ENCODE results near the gene OPCML.

Gene OPCML

DNA sequence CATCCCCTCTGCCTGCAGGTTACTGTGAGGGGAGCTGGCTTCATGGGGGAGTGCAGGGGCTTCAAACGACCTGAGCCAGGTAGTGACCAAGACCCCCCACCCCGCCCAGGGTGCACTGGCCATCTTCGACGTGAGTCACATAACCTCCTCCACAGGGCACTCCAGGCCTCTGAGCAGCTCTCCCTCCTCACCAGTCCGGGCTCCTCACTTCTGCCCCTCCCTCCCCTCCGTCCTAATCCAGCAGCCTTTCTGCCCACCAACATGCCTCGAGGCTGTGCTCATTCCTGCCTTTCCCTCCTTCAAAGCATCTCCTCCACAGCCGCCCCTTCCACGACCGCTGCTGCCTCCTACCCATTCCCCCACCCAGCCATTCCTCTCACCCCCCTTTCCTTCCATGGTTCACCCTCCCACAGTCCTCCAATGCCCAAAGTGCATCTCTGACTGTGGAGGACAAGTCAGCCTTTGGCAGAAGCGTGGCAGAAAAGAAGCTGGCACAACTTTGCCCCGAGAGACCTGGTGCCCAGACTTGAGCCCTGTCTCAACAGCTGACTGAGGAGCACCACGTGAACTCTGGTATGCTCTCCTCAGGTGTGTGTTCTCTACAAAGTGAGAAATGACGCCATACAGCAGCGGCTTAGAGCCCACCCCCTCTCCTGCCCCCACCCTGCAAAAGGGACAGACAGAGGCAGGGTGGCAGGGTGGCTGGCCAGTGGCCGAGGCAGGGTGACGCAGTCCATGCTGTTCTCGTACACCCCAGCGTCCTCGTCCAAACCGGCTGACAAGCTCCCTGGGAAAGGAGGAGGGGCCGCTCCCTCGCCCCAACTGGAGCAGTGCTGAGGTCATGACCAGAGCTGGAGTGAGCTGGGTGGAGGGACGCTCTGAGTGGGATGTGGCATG, 30.4 kb downstream of the OPCML start:
- DNase-seq: no peak

DNA sequence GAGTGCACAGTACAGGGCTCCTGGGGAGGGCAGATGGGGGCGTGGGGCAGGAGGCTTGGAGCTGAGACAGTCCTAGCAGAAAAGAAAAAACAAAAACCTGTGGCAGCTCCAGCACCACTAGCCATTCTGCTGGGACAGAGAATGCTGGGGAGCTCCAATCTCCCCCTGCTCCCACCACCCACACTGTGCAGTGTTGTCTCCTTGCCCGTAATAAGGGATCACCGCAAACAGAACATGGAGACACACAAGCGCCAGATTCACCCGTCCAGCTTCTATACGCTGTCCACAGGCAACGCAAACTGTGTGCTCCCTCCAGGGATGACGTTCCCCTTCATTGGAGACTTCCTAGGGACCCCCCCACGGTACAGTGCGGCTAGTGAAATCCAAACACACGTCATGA, 31.4 kb downstream of the OPCML start:
- no peak for DNase-seq

DNA sequence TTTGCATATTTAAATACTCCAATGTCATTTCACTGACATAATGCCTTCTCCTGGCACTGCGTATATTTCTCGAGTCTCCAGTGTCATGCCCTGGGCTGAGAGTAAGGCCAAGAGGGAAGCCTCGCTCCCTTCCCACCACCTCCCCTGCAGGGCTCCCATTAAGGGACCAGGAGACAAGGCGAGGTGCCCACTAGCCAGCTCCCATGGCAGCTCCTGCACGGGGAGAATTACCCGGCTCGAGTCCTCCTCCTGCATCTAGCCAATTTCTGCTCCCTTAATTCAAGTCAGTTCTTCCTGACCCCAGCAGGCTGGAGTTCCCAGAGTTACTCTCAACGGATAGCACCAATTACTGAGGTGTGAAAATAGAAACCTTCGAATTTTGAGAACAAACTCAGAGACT, 31.9 kb downstream of the OPCML start:
- no peak for DNase-seq

DNA sequence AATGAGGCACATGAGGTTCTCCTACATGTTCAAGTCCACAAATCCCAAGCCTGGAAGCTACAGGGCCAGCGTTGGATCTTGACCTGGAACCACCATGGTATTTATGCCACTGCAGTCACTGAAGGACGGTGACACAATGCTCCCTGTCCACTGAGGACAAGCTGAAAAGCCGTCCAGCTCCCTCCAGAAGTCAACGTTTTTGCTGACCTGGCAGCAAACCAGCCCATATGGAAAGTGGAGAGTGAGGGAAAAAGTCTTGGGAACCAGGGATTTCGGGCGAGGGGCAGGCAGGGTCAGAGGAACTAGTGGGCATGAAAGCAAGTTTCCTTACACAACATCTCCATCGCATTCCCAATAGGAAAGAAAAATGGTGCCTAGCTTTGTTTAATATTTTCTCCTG, 33.3 kb downstream of the OPCML start:
- no peak for DNase-seq

DNA sequence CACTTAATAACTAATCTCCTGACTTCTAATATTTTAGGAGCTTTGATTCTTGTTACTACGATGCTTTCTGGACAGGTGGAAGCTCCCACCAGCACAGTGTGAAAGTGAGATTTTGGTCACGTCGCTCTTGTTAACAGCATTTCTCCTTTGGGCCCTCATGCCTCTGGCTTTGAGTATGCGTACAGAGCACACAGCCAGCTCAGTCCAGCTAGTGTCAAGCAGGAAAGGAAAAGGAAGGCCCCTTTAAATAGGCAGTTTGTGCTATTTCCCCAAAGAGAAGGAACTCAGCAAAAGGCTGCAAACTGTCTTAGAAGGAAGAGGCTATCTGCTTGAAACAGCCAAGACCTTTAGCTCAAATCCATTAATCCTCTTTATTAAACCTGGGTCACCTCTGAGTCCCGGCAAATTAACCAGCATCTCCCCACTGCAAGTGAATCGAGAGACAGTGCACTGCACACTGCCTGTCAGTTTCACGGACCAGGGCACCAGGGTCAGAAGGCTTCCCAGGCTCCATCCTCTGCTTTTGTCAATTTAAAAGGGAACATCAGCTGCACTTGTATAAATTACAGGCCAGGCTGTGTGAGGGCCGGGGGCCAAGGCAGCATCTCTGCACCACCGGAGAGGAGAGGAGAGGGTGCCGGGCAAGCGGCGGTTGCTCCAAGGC, 34.7 kb downstream of the OPCML start:
- DNase-seq: no peak

DNA sequence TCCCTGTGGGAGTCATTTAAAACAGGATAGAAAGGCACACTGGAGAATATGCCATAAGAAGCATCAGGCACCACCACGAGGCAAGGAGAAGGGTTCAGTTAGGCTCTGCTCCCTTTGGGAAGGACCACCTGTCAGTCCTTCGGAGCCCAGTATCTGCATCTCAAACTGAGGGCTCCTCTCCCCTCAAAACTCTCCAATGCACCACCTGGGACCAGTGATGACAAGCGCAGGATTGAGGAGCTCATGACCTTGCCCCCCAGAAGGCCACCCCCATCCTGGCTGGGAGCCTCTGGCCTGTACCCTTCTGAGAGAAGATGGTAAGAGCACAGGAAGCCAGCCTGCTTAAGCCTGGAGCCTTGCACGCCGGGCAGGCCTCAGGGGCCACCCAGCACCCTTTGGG, 39.4 kb downstream of the OPCML start:
- no peak for DNase-seq

DNA sequence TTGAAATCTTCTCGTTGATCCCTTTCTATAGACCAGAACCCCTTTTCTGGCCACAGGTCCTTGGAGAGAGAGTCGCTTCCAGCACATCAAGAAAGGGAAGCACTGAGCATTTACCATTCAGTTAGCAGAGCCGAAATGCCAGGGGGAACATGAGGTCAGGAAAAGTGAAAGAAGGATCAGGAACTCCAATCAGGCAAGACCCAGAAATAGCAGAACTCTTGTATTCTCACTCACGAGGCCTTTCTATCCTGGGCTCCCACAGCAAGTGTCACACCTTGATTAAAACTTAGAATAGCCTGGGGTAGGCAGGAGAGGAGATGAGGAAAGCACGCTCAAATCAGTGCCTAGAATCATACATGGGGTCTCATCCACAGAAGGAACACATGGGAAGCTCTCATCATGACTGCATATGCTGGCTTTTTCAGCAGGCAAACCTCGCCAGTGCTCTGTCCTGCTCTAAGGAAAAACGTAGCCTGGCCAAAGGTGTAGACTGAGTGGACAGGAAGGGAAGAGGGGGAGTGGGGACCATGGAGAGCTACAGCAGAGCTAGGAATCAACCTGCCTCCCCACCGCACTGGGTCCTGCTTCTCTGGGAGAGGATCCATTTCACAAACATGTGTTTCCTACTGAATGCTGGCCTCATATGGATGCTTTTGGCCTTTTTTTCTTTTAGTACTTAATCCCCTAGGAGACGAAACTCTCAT, 40.5 kb downstream of the OPCML start:
- DNase-seq: no peak

DNA sequence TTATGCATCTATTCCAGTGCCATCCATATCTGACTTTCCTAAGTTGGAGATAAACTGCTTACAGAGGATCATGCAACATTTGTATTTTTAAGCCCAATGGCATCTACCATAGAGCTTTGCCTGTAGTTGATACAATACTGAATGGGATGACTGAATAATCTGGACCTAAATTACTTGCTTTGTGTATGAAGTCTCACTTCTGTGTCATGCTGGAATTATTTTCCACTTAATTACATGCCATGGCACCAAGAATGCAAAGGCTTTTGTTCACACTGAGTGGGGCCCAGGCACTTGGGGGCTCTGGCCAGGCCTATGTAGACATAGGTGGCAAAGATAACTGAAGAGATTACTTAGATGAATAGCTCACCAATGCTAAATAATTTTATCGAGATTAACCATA, 51.6 kb downstream of the OPCML start:
- DNase-seq: no peak

DNA sequence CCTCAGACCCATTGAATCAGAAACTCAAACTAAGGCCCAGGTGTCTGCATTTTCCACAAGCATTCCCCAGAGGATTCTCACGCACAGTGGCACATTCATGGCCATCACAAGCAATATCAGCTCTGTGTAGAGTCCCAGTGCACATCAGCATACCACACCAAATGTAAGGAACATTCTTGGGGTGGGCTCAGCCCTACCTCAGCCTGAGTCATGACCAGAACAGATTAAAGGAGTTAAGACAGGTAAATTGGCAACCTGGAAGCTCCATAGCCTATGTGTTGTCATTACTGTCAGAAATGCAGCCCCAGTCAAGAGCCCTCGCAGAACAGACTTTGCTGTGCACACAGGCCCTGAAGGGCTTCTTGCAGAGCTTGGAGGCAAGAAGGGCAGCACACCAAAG, 53.1 kb downstream of the OPCML start:
- DNase-seq: no peak

DNA sequence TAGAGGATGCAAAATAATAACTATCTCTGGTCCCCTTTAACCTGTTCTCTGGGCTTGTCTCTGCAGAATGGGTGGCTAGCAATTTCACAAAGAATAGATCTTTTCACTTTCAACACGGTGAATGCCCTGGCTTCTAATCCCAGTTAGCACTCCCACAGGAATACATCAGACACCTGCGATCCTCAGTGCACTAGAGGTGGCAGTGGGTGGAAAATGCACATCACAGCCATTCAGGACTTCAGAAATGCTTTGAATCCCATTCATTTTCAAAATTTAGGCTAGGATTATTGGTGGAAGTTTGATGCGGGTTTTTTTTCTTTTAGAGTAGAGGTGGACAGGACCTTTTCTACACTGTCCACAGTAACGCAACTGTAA, 55.1 kb downstream of the OPCML start:
- no peak for DNase-seq

DNA sequence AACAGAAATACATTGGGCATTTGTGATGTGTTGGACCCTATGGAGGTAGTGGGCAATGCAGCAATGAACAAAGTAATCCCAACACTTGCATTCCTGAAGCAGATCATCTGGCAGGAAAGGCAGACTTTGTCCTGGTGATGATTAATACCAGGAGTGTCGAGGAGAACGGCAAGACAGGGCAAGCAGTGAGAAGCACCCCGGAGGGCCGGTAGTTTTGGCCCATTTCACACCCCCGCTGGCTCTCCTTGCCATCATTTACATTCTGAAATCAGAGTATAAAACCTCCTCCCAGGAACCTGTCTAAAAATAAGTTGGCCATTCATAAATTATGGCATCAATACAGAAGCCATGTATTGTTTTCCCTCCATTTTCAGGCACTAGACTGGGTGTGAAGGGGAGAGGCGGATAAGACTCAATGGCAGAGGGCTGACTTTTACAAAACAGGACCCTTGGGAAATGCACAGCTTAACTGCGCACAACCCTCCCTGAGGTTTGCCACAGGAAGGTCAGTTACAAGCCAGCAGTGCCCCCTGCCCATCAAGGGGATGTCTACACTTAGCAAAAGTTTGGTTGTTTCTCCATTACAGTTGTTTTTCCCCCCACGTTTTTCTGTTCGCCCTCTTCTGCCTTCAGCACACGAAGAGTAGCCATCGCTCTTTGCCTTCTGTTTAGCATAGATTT, 55.6 kb downstream of the OPCML start:
- no peak for DNase-seq

DNA sequence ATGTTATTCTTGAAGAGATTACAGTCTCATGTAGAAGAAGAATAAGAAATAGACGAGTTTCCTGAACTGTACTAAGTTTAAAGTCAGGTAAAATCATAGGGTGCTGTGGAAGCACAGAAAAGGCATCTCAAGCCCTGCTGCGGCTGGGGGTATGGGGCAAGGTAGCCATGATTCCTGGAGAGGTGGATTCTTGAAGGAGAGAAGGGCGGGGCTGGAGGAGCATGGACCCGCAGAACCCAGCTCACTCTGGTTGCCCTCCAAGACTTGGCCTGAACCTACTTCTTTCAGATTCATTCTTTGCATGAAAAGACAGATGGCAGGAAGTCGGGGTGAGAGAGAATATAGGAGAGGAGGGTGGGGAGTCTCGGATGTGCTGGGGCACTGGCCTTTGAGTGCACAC, 57.8 kb downstream of the OPCML start:
- no peak for DNase-seq

DNA sequence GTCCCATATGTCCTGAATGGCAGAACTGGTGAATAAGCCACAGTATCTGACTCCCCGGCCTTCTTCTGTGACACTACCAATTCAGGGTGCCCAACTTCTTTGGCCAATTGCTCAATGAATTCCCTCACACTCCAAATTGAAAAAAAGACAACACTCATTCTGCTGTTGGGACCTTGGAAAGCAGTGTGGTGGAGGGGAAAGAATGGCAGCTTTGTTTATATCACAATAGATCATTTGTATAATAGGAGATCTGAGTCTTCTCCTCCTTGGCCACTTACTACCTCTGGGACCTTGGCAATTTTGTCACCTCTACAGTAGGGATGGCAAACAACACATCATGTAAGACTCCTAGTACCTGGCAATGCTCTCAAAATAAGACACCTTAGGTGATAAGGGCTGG, 64.6 kb downstream of the OPCML start:
- no peak for DNase-seq

DNA sequence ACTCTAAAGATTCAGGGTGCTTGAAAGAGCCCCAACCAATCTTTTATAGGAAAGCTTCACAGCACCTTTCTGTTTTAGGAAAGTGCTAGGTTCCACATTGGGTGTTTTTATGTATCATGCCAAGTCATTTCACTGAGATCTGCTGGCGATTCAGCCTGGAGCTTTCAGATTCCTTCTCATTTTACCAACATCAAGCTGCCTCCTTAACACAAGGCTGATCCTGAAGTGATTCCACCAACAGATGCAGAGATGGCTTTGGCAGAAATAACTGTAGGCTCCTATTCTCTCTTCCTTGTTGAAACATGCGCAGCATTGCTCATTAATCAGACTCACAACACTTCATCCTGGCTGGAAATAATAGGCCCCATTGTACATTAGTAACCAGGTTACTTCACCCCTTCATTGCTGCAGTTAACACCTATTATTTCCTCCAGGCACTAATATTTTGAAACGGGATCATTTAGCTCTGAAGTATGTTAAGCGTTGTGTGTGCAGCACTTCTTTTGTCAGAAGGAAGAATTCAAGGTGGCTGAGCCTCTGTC, 89.0 kb downstream of the OPCML start:
- DNase-seq: no peak

DNA sequence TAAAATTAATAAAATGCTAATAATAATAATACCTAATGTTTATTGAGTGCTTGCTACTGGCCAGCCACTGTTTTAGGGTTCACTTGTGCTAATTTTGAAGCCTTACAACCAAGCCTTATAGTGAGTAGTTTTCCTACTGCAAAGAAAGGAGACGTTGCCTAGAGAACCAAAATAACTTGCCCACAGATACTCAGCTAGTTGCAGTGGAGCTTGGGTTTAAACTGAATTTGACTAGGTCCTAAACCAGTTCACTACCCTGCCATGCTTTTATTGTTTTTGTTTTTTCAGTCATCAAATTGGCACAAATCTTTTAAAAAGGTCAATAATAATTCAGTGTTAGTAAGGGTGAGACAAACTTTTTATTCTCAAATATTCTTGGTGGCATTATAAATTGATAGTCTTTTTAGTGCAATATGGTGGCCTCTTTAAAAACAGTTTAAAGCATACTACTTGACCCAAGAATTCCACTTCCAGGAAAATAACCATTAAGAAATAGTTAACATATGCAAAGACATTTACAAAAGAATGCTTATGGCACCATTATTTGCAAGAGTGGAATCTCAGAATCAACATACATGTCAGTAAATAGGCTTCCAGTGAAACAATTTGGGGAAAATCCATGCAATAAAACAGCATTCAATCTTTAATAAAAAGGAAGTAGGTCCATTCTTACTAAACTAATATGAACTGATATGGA, 90.2 kb downstream of the OPCML start:
- no peak for DNase-seq

DNA sequence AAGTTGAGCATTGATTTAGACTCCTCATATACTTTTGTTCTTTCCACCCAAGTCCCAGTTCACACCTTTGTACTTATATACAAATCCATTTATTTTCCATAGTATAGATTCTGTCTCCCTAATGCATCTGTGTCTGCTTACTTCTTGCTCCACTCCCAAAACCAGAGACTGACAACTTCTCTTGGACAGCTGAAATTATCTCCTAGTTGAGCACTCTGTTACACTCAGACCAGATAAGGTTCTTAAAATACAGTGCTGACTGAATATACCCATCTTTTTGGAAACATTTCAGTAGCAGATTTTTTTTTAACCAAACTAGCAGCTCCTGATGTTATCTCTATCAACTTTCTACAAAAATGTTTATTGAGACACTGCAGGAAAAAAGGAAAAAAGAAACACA, 106.3 kb downstream of the OPCML start:
- no peak for DNase-seq

DNA sequence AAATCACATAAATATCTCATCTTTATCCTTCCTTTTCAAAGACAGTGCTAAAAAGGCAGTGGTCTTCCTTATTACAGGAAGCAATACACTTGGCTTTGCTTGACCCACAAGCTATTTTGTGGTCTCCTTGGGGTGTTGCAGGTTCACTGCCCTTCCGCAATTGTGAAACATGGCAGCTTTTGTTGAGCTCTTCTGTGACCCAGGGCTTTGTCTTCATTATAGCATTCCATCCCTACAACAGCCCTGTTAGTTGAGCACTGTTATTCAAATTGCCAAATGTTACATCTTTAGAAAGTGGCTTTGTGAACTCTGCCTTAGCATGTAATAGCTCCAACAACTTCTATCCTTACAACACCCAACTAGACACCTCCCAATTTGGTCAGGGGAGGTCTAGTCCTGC, 107.1 kb downstream of the OPCML start:
- DNase-seq: no peak

DNA sequence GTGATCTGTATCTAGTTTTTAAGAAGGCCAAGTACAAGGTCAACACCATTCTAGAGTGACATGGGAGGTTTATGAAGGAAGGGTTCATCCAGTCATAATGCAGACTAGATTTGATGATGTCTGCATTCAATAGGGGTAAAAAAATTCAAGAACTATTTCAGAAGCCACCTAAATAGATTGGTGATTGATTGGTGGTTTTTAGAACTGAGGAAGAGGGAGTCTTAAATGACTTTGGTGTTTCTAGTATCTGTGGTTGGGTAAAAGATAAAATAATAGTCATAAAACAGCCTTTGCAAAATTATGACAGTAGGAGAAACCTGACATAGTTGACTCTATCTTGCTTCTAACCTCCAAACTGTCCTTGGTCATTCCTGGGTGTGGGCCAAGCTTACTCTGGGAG, 114.1 kb downstream of the OPCML start:
- no peak for DNase-seq

DNA sequence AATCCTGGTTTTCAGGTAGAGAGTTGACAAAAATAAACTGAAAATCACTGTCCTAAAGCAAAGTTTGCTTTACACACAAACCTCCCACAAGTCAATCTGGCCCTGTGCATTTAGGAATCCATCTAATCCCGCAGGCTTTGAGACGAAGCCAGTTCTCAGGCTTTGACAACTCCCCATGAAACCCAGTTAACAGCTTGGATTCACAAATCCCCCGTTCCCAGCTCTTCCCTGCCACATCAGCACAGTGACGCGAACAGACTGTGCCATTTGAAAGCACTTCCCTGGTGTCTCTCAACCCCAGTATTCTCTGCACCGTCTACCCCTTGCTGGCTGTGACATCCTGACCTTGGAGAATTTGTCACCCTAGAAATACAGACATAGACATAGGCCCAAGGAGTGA, 117.8 kb downstream of the OPCML start:
- no peak for DNase-seq

DNA sequence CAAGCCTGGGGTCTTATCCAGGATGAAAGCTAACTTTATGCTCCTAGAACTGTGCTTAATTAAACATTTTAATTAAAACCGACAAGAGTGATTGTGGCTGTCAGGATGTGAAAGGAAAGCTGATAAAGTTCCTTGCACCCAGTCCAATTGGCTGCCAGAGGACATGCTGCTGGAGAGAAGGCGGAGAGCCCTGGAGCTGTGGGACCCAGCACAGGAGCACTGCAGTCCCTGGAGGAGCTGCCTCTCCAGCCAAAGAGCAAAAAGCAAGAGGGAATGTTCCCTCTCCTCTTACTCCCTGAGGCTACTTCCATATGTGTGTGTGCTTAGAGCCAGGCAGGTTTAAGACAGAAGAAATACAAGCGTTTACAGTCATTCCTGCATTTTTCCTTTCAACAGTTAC, 118.6 kb downstream of the OPCML start:
- no peak for DNase-seq

DNA sequence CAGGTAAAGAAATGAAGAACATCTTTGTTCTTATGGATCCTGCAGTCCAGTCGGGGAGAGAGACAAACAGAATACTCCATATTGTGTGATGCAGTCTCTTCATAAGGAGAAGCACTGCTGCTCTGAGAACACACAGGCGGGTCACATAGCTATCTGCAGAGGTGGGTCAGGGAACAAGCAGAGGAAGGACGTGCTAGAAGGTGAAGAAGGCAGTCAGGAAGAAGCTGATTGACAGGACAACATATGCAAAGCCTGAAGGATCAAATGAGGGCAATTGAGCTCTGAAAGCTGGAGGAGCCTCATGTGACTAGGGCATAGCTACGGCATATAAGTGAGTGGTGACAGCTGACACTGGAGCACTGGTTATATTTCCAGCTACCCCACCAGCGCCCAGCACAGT, 122.5 kb downstream of the OPCML start:
- DNase-seq: no peak

DNA sequence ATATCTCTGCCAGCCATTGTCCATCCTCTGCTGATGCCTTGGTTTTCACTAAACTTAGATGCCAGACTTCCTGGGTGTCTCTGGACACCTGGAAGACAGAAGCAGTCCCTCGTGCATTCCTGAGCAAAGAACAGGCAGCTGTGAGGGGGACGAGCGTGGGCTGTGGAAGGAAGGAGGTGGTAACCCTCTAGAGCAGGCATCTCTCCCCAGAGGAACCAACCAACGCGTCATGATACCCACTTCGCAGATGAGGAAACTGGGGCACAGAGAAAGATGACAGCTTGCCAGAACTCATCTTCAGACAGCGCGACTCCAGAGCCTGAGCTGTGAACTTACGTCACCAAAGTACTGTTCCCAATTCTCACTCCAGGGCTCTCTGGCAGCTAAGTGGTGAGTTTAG, 123.4 kb downstream of the OPCML start:
- no peak for DNase-seq

DNA sequence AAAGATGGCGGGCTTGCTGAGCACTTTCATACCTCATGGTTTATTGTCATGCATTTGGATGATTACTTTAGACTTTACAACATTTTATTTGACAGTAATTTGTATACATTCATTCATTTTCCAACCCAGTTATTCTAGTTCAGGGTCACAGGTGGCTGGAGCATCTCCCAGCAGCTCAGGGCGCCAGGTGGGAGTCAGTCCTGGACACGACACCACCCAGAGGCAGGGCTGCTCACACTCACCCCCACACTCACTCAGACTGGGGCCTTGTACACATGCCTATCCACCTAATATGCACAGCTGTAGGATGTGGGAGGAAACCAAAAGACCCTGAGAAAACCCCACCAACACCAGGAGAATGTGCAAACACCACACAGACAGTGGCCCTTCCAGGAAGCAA, 123.9 kb downstream of the OPCML start:
- DNase-seq: no peak
